Activated CD4-positive, CD25-positive, alpha-beta regulatory T cell treated with anti-CD3 and anti-CD28 coated beads, Interleukin-2, amount 50 U/mL, for 16 hours (primary cell): ENCODE data around the gene EVC2.
"Not testable (repeated sequence)": the region's sequence is repeated elsewhere in the genome, so short reads cannot be mapped to it uniquely, and the experiment has no call there.

Experiments
- DNase-seq: peaks from one replicate; pipeline ENCODE4 v3.0.0-alpha.2; 2020; ENCODE audit warnings: low read depth, low spot score

Gene EVC2

GRCh38 chr4:5742968-5743367 is 34.6 kb upstream of the EVC2 start:
- no peak for DNase-seq

- no peak for DNase-seq
Measured at GRCh38 chr4:5742388-5742787, 34.0 kb upstream of the EVC2 start.

DNA sequence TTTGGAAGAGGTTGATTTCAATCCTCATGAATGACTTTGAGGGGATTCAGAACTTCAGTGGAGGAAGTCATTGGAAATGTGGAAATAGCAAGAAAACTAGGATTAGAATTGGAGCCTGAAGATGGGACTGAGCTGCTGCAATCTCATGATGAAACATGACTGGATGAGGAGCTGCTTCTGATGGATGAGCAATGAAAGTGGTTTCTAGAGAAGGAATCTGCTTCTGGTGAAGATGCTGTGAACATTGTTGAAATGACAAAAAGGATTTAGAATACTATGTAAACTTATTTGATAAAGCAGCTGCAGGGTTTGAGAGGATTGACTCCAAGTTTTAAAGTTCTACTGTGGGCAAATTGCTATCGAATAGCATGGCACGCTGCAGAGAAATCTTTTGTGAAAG is 29.7 kb upstream of the EVC2 start:
- no peak for DNase-seq

- DNase-seq: no peak
Measured at GRCh38 chr4:5735463-5735862, 27.1 kb upstream of the EVC2 start.

- no peak for DNase-seq
Measured at GRCh38 chr4:5734853-5735252, 26.5 kb upstream of the EVC2 start.

- DNase-seq: no peak
Measured at GRCh38 chr4:5732158-5732557, 23.8 kb upstream of the EVC2 start.

DNA sequence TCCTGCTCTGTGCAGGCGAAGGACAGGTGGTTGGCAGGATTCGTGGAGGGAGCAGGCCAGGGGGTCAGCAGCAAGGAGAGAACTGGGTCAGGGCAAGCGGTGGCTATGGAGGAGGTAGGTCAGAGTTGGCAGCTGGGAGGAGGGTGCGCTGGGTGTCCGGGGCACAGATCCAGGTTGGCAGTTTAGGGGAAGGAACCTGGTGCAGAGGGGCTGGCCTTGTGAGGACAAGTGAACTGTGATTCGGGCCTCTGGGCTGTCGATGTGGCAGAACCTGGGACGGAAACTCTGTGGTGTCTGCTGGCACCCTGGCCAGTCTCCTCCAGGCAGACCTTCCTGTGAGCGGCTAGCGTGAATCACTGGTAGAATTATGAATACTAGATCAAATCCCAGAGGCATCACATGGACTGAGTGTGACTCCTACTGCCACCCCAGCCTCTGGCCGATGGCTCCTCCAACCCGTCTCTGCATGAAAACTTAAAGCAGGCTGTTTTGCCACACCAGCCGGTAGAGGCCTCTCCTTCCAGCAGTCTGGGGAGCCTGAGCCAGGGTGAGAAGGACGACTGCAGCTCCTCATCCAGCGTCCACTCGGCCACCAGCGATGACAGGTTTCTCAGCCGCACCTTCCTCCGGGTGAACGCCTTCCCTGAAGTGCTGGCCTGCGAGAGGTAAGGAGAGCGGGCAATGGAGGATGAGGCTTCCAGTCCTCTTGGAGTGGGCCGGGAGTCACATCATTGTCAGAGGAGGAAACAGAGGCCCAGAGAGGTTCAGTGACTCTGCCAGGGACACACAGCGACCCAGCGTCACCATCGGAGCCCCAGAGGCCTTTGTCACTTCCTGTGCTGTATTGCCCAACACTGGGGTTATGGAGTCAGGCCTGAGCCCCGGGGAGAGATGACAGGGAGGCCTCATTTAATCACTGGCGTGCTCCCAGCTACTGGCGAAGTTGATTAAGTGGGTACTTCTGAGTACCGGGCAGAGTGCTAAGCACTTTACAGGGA is 22.9 kb upstream of the EVC2 start:
- DNase-seq: no peak

DNA sequence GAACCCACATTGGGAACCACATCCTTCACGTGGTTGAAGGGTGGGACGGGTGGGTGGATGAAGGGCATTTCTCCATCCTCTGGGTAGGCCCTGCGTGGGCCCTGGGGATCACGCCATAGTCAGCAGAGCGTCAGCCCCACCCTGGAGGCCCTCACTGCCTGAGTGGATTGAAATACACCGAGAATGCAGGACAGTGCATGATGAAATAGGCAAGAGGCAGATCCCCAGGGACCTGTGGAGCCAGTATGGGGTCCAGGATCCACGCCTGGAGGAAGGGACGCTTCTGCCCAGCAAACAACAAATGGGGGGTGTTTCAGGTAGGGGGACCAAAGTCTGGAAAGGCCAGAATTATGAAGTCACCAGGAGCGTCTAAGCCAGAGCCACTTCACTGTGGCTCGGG is 22.1 kb upstream of the EVC2 start:
- no peak for DNase-seq

DNA sequence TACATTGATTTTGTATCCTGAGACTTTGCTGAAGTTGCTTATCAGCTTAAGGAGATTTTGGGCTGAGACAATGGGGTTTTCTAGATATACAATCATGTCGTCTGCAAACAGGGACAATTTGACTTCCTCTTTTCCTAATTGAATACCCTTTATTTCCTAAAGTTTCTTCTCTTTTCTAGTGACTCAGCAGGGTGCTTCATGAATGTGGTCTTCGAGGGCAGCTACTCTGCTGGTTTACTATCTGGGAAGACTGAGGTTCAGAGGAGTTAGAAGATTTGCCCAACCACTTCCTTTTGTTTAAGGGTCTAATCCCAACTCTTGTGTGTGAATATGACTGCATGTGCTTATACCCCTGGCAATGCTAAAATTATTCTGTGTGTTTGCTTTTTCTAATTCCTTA is 20.1 kb upstream of the EVC2 start:
- DNase-seq: not testable (repeated sequence)

DNA sequence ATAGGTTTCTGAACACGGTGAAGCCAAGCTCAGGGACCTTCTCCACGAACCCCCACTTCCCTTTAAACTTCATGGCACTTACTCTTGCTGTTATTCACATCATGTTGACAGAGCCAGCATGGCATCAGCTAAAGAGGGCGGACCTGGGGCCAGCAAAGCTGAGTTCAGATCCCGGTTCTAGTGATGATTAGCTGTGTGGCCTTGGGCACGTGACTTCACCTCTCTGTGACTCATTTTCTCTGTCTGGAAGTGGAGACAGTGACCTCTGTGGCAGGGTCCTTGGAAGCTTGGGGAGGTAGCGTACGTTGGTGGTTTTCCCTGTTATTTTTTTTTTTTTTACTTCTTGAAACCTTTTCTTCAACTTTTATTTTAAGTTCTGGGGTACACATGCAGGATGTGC is 16.0 kb upstream of the EVC2 start:
- no peak for DNase-seq

GRCh38 chr4:5722328-5722727 is 14.0 kb upstream of the EVC2 start:
- no peak for DNase-seq

- no peak for DNase-seq
Measured at GRCh38 chr4:5721923-5722322, 13.6 kb upstream of the EVC2 start.

GRCh38 chr4:5720980-5721379 is 12.6 kb upstream of the EVC2 start:
- no peak for DNase-seq

GRCh38 chr4:5720157-5720850 is 11.9 kb upstream of the EVC2 start:
- no peak for DNase-seq

DNA sequence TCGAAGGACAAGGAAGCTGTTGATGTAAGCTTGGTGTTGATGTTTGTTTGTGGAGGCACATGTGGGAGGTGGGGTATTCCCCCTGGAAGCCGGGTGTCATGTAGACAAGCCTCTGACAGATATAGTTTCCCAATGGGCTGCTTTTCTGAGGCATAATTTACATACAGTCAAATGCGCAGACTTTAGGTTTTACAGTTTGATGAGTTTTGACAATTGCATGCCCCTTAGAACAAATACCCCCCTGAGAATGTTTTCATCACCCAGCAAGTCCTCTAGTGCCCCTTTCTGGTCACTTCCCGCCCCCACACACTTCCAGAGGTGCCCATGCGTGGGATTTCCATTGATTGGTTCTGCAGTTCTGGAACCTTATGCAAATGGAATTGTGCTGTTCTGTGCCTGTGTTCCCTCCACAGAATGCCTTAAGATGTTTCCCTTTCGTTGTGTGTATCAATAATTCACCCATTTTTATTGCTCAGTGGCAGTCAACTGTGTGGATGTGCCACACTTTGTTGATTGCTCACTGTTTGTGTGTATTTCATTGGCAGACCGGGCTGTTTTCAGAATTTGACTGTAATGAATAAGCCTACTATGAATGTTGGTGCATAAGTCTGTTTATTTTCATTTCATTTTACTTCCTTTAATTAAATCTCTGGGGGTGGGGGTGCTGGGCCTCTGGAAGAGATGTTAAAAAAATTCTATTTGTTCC is 11.1 kb upstream of the EVC2 start:
- no peak for DNase-seq

DNA sequence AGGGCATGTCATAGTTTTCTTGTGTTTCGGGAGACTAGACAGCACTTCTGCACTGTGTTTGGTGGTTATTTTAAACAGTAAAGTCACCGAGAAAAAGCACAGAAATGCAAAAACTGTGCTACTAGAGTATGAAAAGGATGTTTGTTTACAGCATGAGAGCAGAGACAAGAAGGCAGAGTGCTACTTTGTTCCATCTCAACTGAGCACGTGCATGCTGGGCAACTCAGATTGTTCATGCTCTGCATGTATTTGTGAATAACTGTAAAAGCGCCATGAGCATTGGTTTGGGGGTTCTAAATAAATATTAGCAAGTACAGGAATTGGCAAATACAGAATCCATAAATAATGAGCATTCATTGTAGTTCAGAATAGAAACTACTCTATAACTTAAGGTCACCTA is 10.1 kb upstream of the EVC2 start:
- DNase-seq: no peak

GRCh38 chr4:5717449-5718158 is 9.2 kb upstream of the EVC2 start:
- no peak for DNase-seq

DNA sequence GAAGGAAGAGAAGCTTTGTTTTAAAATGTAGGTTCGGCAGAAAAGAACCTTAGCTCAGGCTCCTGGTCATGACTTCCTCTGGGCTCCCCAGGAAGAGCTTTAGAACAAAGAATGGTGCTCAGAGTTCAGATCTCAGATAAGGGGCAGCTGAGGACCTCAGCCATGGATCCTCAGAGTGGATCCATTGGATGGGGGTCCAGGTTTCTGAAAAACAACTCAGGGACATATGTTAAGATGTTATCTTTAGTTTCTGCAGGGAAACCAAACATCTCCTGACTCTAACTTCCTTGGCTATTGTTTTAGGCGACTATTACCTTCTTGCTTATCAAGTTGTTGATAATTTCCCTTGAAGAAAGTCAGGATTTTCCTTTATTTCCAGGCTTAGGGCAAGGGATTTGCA is 8.0 kb upstream of the EVC2 start:
- no peak for DNase-seq

DNA sequence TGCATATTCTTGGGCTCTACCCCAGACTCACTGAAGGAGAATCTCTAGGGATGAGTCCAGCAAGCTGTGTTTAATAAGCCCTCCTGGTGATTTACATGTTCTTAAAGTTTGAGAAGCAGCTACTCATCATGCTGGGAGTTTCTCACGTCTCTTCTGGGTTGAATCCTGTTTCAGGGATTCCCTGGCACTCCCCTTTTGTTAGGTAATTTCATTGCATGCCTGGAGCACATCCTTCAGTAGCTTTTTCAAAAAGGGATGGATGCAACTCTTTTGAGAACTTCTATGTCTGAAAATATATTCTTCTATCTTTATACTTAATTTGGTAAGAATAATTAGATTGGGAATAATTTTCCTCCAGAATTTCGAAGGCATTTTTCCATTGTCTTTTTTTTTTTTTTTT is 7.0 kb upstream of the EVC2 start:
- DNase-seq: no peak

DNA sequence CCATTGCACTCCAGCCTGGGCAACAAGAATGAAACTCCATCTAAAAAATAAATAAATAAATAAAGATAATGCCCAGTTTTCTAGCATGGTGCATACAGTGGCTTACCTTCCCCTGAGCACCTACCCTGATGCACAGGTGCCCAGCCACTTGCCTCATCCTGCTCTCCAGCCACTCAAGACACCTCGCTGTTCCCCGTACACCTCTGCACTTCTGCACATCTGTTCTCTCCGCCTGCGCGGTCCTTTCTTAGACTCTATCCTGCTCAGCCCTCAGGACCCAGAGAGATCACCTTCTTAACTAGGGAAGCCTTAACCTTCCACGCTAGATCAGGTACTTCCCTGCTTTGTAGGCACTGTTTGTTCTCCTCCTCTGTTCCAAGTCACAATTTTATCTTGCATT is 5.5 kb upstream of the EVC2 start:
- no peak for DNase-seq

GRCh38 chr4:5712931-5713330 is 4.6 kb upstream of the EVC2 start:
- no peak for DNase-seq

GRCh38 chr4:5712517-5712916 is 4.2 kb upstream of the EVC2 start:
- no peak for DNase-seq
